SK-N-SH treated with all-trans-retinoic acid at 6 μM for 48 hours (cell line): ENCODE results near the gene ABCA13.

ENCODE experiments used
- ATAC-seq: fragments of 200-7000 bp; cut with Tn5 transposase; 3 replicates; pipeline ENCODE4 v1.9.1; 2020; ENCODE audit warnings: mild to moderate bottlenecking, moderate library complexity
- ARNTL ChIP-seq: fragments of 450-650 bp; formaldehyde crosslinking; IDR thresholded peaks from 2 replicates; pipeline ENCODE4 v1.5.0; 2020; ENCODE audit warnings: low read depth, mild to moderate bottlenecking, moderate library complexity, borderline replicate concordance
- CSDC2 ChIP-seq: fragments of 250-450 bp; sonication (Bioruptor Pico); IDR thresholded peaks from 2 replicates; pipeline ENCODE4 v1.5.0; 2020; ENCODE audit warnings: mild to moderate bottlenecking, moderate library complexity
- ESRRG ChIP-seq: fragments of 250-450 bp; sonication (Bioruptor Pico); IDR thresholded peaks from 2 replicates; pipeline ENCODE4 v1.6.1; 2021; ENCODE audit warnings: mild to moderate bottlenecking
- GLIS3 ChIP-seq: fragments of 250-450 bp; sonication (Bioruptor Pico); IDR thresholded peaks from 2 replicates; pipeline ENCODE4 v1.5.0; 2020; ENCODE audit warnings: mild to moderate bottlenecking, moderate library complexity
- ISL1 ChIP-seq: fragments of 250-450 bp; sonication (Bioruptor Pico); IDR thresholded peaks from 2 replicates; pipeline ENCODE4 v2.1.2; 2022; ENCODE audit warnings: mild to moderate bottlenecking, moderate library complexity
- OSR1 ChIP-seq: fragments of 250-450 bp; sonication (Bioruptor Pico); IDR thresholded peaks from 2 replicates; pipeline ENCODE4 v1.8.0; 2022; ENCODE audit warnings: moderate library complexity, mild to moderate bottlenecking, inconsistent platforms
- PPARA ChIP-seq: fragments of 250-450 bp; sonication (Bioruptor Pico); IDR thresholded peaks from 2 replicates; pipeline ENCODE4 v1.5.0; 2020; ENCODE audit warnings: mild to moderate bottlenecking, borderline replicate concordance
- RARB ChIP-seq: fragments of 250-450 bp; sonication (Bioruptor Pico); IDR thresholded peaks from 2 replicates; pipeline ENCODE4 v1.8.0; 2021; ENCODE audit warnings: mild to moderate bottlenecking, moderate library complexity
- SNAI2 ChIP-seq: fragments of 250-450 bp; sonication (Bioruptor Pico); IDR thresholded peaks from 2 replicates; pipeline ENCODE4 v1.5.0; 2020; ENCODE audit warnings: mild to moderate bottlenecking, moderate library complexity
- TCF4 ChIP-seq: fragments of 250-450 bp; sonication (Bioruptor Pico); IDR thresholded peaks from 2 replicates; pipeline ENCODE4 v1.8.0; 2021; ENCODE audit warnings: mild to moderate bottlenecking, moderate library complexity, borderline replicate concordance
- TOX ChIP-seq: fragments of 250-450 bp; sonication (Bioruptor Pico); IDR thresholded peaks from 2 replicates; pipeline ENCODE4 v1.8.0; 2021; ENCODE audit warnings: mild to moderate bottlenecking, moderate library complexity, borderline replicate concordance
- ZC3H10 ChIP-seq: fragments of 250-450 bp; sonication (Bioruptor Pico); IDR thresholded peaks from 2 replicates; pipeline ENCODE4 v1.5.1; 2021; ENCODE audit warnings: mild to moderate bottlenecking, moderate library complexity
- ZFP3 ChIP-seq: fragments of 250-450 bp; sonication (Bioruptor Pico); IDR thresholded peaks from 2 replicates; pipeline ENCODE4 v1.5.0; 2020; ENCODE audit warnings: mild to moderate bottlenecking, moderate library complexity
- ZFP30 ChIP-seq: fragments of 450-650 bp; formaldehyde crosslinking; IDR thresholded peaks from 2 replicates; pipeline ENCODE4 v1.5.0; 2022; ENCODE audit warnings: mild to moderate bottlenecking, moderate library complexity
- ZNF565 ChIP-seq: fragments of 450-650 bp; formaldehyde crosslinking; conservative IDR thresholded peaks from 2 replicates; pipeline ENCODE4 v1.5.0; 2020; ENCODE audit warnings: low read depth, mild to moderate bottlenecking, moderate library complexity
- ZNF70 ChIP-seq: fragments of 450-650 bp; formaldehyde crosslinking; IDR thresholded peaks from 2 replicates; pipeline ENCODE4 v1.5.0; 2020; ENCODE audit warnings: mild to moderate bottlenecking, moderate library complexity
- ZNF8 ChIP-seq: fragments of 450-650 bp; formaldehyde crosslinking; IDR thresholded peaks from 2 replicates; pipeline ENCODE4 v1.5.0; 2020; ENCODE audit warnings: mild to moderate bottlenecking, moderate library complexity
- TF ChIP-seq, protein P1 (sequence below): fragments of 250-450 bp; sonication (Bioruptor Pico); IDR thresholded peaks from 2 replicates; pipeline ENCODE4 v1.5.0; 2020; ENCODE audit warnings: mild to moderate bottlenecking, moderate library complexity
- TF ChIP-seq, protein P2 (sequence below): fragments of 250-450 bp; sonication (Bioruptor Pico); IDR thresholded peaks from 2 replicates; pipeline ENCODE4 v1.5.1; 2021; ENCODE audit warnings: mild to moderate bottlenecking, moderate library complexity
- TF ChIP-seq, protein P3 (sequence below): fragments of 250-450 bp; sonication (Bioruptor Pico); IDR thresholded peaks from 2 replicates; pipeline ENCODE4 v1.5.1; 2020; ENCODE audit warnings: low read depth, mild to moderate bottlenecking, moderate library complexity
- TF ChIP-seq, protein P4 (sequence below): fragments of 250-450 bp; sonication (Bioruptor Pico); IDR thresholded peaks from 2 replicates; pipeline ENCODE4 v1.8.0; 2020; ENCODE audit warnings: mild to moderate bottlenecking, moderate library complexity, borderline replicate concordance
- TF ChIP-seq, protein P5 (sequence below): fragments of 250-450 bp; sonication (Bioruptor Pico); IDR thresholded peaks from 2 replicates; pipeline ENCODE4 v1.8.0; 2021; ENCODE audit warnings: low read depth, mild to moderate bottlenecking, moderate library complexity, borderline replicate concordance

ABCA13 gene

DNA sequence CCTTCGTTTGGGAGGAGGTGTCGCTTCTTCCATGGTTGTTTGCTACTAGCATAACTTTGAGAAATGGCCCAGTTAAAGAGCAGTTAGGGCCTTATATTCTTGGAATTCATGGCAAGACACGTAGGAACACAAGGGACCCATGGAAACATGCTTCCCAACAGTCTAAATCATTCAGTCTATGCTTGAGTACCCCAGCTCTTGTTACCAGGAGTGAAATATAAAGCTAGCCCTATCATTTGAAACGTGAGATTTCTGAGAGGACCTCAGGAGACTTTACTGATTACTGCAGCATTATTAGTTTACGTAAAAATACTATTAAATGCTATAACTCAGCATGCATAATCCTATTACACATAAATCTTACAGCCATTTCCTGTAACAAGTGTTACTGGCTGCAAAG, 424.5 kb downstream of the ABCA13 start:
- ATAC-seq = no peak
- TF ChIP-seq ZC3H10 (no peak), CSDC2 (CRISPR knock-in tag) (no peak), ARNTL (CRISPR knock-in tag) (no peak), OSR1 (CRISPR knock-in tag) (no peak), SNAI2 (CRISPR knock-in tag) (no peak), ZFP3 (no peak), TOX (CRISPR knock-in tag) (no peak), ZNF70 (no peak)
- TF ChIP-seq, protein P1, sequence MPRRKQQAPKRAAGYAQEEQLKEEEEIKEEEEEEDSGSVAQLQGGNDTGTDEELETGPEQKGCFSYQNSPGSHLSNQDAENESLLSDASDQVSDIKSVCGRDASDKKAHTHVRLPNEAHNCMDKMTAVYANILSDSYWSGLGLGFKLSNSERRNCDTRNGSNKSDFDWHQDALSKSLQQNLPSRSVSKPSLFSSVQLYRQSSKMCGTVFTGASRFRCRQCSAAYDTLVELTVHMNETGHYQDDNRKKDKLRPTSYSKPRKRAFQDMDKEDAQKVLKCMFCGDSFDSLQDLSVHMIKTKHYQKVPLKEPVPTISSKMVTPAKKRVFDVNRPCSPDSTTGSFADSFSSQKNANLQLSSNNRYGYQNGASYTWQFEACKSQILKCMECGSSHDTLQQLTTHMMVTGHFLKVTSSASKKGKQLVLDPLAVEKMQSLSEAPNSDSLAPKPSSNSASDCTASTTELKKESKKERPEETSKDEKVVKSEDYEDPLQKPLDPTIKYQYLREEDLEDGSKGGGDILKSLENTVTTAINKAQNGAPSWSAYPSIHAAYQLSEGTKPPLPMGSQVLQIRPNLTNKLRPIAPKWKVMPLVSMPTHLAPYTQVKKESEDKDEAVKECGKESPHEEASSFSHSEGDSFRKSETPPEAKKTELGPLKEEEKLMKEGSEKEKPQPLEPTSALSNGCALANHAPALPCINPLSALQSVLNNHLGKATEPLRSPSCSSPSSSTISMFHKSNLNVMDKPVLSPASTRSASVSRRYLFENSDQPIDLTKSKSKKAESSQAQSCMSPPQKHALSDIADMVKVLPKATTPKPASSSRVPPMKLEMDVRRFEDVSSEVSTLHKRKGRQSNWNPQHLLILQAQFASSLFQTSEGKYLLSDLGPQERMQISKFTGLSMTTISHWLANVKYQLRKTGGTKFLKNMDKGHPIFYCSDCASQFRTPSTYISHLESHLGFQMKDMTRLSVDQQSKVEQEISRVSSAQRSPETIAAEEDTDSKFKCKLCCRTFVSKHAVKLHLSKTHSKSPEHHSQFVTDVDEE (CRISPR knock-in tag) = no peak

DNA sequence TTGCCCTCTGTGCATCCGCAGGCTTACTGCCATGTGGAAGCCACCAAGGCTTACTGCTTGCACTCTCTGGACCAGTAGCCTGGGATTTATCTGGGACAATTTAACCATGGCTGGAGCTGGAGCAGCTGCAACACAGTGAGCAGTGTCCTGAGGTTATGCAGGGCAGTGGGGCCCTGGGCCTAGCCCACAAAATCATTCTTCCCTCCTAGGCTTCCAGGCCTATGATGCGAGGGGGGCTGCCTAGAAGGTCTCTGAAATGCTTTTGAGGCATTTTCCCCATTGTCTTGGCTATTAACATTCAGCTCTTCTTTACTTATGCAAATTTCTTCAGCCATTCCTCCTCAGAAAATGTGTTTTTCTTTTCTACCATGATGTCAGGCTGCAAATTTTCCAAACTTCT, 439.4 kb downstream of the ABCA13 start:
- TF ChIP-seq TCF4 (CRISPR knock-in tag) (no peak), OSR1 (CRISPR knock-in tag) (no peak)
- no peak for ATAC-seq

DNA sequence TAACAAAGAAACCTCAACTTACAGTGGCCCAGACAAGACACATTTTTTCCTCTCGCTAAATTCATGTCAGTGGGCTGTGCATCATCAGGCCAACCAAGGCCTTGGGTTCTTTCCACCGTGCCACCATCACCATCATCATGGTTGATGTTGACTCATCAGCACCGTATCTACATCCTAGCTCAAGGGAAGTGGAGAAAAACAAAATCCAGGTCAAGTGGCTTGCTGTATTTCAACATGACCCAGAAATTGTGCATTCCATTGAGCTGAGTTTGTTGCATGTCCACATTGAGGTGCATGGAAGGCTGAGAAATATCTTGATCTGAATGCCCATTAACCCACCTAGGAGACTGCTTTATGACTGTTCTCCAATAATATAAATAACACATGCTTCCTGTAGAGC, 440.7 kb downstream of the ABCA13 start:
- TF ChIP-seq PPARA (CRISPR knock-in tag) (no peak), ZFP3 (no peak)
- TF ChIP-seq, protein P1 (CRISPR knock-in tag) = no peak
- TF ChIP-seq, all 23 proteins: peak for 0
- ATAC-seq = no peak

DNA sequence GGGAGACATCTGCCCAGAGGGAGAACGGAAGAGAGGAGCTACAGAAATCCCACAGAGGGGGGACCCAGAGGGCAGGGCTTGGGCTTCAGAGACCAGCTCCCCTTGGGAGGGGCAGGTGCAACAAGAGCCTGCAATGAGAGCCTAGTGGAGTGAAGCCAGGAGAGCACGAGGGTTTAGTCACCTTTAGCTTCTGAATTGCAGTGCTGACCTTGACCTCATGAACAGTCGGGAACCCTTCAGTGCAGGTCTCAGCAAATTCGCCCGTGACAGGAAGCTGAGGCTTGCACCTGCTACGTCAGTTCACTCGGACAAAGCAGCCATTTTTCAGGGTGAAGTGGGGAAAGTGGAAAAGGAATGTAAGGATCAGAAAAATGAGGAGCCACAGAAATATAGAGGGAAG, 446.2 kb downstream of the ABCA13 start:
- no peak for ATAC-seq
- no peak for TF ChIP-seq ISL1
- TF ChIP-seq, protein P1 (CRISPR knock-in tag) = no peak
- TF ChIP-seq ZFP30 = no peak
- TF ChIP-seq TOX (CRISPR knock-in tag) = no peak
- TF ChIP-seq TCF4 (CRISPR knock-in tag) = no peak
- TF ChIP-seq RARB (CRISPR knock-in tag) = no peak
- TF ChIP-seq, protein P2, sequence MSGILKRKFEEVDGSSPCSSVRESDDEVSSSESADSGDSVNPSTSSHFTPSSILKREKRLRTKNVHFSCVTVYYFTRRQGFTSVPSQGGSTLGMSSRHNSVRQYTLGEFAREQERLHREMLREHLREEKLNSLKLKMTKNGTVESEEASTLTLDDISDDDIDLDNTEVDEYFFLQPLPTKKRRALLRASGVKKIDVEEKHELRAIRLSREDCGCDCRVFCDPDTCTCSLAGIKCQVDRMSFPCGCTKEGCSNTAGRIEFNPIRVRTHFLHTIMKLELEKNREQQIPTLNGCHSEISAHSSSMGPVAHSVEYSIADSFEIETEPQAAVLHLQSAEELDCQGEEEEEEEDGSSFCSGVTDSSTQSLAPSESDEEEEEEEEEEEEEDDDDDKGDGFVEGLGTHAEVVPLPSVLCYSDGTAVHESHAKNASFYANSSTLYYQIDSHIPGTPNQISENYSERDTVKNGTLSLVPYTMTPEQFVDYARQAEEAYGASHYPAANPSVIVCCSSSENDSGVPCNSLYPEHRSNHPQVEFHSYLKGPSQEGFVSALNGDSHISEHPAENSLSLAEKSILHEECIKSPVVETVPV (CRISPR knock-in tag) = no peak
- TF ChIP-seq, protein P3, sequence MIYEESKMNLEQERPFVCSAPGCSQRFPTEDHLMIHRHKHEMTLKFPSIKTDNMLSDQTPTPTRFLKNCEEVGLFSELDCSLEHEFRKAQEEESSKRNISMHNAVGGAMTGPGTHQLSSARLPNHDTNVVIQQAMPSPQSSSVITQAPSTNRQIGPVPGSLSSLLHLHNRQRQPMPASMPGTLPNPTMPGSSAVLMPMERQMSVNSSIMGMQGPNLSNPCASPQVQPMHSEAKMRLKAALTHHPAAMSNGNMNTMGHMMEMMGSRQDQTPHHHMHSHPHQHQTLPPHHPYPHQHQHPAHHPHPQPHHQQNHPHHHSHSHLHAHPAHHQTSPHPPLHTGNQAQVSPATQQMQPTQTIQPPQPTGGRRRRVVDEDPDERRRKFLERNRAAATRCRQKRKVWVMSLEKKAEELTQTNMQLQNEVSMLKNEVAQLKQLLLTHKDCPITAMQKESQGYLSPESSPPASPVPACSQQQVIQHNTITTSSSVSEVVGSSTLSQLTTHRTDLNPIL (CRISPR knock-in tag) = no peak
- no peak for TF ChIP-seq OSR1 (CRISPR knock-in tag)
- TF ChIP-seq, protein P4, sequence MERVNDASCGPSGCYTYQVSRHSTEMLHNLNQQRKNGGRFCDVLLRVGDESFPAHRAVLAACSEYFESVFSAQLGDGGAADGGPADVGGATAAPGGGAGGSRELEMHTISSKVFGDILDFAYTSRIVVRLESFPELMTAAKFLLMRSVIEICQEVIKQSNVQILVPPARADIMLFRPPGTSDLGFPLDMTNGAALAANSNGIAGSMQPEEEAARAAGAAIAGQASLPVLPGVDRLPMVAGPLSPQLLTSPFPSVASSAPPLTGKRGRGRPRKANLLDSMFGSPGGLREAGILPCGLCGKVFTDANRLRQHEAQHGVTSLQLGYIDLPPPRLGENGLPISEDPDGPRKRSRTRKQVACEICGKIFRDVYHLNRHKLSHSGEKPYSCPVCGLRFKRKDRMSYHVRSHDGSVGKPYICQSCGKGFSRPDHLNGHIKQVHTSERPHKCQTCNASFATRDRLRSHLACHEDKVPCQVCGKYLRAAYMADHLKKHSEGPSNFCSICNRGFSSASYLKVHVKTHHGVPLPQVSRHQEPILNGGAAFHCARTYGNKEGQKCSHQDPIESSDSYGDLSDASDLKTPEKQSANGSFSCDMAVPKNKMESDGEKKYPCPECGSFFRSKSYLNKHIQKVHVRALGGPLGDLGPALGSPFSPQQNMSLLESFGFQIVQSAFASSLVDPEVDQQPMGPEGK (CRISPR knock-in tag) = no peak
- no peak for TF ChIP-seq ZNF8 (CRISPR knock-in tag)
- no peak for TF ChIP-seq GLIS3
- TF ChIP-seq ZNF565 (CRISPR knock-in tag) = no peak
- no peak for TF ChIP-seq ARNTL (CRISPR knock-in tag)
- TF ChIP-seq PPARA (CRISPR knock-in tag) = no peak
- TF ChIP-seq ESRRG (CRISPR knock-in tag) = no peak
- TF ChIP-seq CSDC2 (CRISPR knock-in tag) = no peak
- TF ChIP-seq, protein P5, sequence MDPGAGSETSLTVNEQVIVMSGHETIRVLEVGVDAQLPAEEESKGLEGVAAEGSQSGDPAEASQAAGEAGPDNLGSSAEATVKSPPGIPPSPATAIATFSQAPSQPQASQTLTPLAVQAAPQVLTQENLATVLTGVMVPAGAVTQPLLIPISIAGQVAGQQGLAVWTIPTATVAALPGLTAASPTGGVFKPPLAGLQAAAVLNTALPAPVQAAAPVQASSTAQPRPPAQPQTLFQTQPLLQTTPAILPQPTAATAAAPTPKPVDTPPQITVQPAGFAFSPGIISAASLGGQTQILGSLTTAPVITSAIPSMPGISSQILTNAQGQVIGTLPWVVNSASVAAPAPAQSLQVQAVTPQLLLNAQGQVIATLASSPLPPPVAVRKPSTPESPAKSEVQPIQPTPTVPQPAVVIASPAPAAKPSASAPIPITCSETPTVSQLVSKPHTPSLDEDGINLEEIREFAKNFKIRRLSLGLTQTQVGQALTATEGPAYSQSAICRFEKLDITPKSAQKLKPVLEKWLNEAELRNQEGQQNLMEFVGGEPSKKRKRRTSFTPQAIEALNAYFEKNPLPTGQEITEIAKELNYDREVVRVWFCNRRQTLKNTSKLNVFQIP (CRISPR knock-in tag) = no peak
